ENCODE results near the gene OLR1.
"Not testable (repeated sequence)": the region's sequence is repeated elsewhere in the genome, so short reads cannot be mapped to it uniquely, and the experiment has no call there.

OLR1 gene

GRCh38 chr12:10189653-10190052, 17.7 kb upstream of the OLR1 start:
- no peak overlapping the region for H3K4me3 ChIP-seq (ENCODE audit: control insufficient read depth, low read depth, low read length)
- no peak for TF ChIP-seq CTCF (IDR thresholded peaks at IDR 0.05; ENCODE audit: control insufficient read depth, insufficient read depth, low read depth, low read length, missing control alignments)
- DNase-seq (ENCODE audit: low read depth), result no peak

- not testable (repeated sequence) for H3K4me3 ChIP-seq (ENCODE audit: control insufficient read depth, low read depth, low read length); DNase-seq (ENCODE audit: low read depth)
Measured at GRCh38 chr12:10186958-10187357, 15.0 kb upstream of the OLR1 start.

DNA sequence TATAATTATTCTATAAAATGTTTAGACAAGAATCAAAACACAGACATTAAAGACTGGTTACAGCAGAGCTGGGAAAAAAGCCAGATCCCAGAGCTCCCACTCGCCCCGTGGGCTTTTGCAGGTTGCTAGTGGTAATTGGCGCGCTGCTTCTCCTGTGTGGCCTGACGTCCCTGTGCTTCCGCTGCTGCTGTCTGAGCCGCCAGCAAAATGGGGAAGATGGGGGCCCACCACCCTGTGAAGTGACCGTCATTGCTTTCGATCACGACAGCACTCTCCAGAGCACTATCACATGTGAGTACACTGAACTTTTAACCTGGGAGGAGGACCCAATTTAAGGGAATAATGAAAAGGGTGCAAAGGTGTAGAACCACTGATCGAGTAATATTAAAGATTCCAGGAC, 14.4 kb upstream of the OLR1 start:
- no peak for TF ChIP-seq CTCF (IDR thresholded peaks at IDR 0.05; ENCODE audit: control insufficient read depth, insufficient read depth, low read depth, low read length, missing control alignments)
- H3K4me3 ChIP-seq (ENCODE audit: control insufficient read depth, low read depth, low read length), result no peak overlapping the region
- DNase-seq (ENCODE audit: low read depth), result no peak

GRCh38 chr12:10184261-10184843, 12.4 kb upstream of the OLR1 start:
- DNase-seq (ENCODE audit: low read depth), result no peak
- H3K4me3 ChIP-seq (ENCODE audit: control insufficient read depth, low read depth, low read length), result no peak overlapping the region
- no peak for TF ChIP-seq CTCF (IDR thresholded peaks at IDR 0.05; ENCODE audit: control insufficient read depth, insufficient read depth, low read depth, low read length, missing control alignments)

DNA sequence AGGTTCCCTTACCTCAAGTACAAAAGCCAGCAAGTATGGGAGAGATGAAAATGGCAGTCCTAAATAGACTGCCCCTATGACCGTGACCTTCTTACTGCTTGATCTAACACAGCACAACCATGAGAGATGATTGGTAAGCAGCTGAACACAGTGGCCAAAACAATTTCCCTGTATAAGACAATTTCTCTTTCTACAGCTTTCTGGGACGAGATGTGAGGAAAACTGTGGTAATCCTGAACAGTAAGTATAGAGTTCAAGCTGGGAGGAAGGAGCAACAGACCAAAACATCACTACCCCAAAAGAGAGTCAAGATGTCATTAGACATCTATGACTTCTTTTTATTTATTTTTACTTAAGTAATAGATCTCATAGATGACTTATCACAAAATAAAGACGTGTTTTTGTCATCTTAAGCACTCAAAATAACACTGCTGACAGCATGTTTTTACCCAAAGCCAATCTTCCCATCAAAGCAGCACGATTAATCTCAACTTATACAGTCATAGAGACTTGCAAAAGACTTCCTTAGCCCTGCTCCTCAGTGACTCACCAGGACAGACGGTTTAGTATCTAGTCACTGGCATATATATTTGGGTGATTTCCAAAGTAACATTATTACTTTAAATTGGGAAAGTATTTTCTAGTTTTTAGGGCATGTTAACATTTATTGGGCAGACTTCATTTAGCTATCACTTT, 10.6 kb upstream of the OLR1 start:
- DNase-seq (ENCODE audit: low read depth), result peak; percentile 58
- no peak overlapping the region for H3K4me3 ChIP-seq (ENCODE audit: control insufficient read depth, low read depth, low read length)
- no peak for TF ChIP-seq CTCF (IDR thresholded peaks at IDR 0.05; ENCODE audit: control insufficient read depth, insufficient read depth, low read depth, low read length, missing control alignments)

DNA sequence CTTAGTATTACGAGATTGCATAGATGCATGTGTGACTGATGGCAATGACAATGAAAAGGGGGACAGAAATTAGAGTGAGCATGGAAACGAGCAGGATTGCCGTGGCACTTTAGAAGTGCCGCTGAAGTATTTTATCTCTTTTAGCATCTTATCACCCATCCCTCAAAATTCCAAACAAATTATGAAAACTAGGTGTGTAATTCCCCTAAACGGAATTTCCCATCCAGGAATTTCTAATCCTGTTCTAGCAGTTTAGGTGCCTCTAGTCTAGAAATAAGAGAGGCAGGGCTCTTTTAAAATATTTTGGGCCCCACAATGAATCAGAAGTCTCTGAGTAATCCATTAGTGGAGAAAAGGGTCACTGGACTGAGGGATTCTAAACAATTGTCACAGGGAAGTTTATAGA, 7.8 kb upstream of the OLR1 start:
- no peak for TF ChIP-seq CTCF (IDR thresholded peaks at IDR 0.05; ENCODE audit: control insufficient read depth, insufficient read depth, low read depth, low read length, missing control alignments)
- H3K4me3 ChIP-seq (ENCODE audit: control insufficient read depth, low read depth, low read length), result no peak overlapping the region
- no peak for DNase-seq (ENCODE audit: low read depth)

DNA sequence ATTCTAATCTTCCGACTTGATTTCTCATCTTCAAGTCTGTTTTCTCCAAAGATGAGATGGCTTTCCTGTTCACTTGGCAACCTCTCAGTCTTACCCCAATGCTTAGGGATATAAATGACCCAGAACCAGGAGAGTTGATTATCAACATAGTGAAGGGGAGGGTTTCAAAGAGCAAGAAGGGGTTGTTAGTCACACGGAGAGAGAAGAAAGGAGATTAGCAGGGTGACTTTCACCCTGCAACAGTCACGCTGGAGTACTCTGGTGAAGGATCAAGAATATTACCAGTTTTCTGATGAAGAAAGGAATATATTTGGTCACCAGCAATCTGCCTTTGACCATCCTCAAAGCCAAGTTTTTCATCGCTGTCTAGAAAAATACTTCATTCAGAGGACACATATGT, 6.9 kb upstream of the OLR1 start, which contains the start of gene TMEM52B:
TSS of gene TMEM52B (plus strand) at position 212 of the 400 bp plus-strand sequence. CDS start 543 bp downstream, outside the sequence.
- H3K4me3 ChIP-seq (ENCODE audit: control insufficient read depth, low read depth, low read length), result no peak within 1 kb of the TSS
- no peak for DNase-seq (ENCODE audit: low read depth)
- TF ChIP-seq CTCF (IDR thresholded peaks at IDR 0.05; ENCODE audit: control insufficient read depth, insufficient read depth, low read depth, low read length, missing control alignments), result no peak

Data from AG09309 (cell line).